Mammary epithelial cell (primary cell): ENCODE results near the gene DEPDC5.

ENCODE experiments used
- EZH2 ChIP-seq: IDR thresholded peaks from 2 replicates; pipeline ENCODE4 v1.6.1; 2012; ENCODE audit warnings: low read length, inconsistent platforms, borderline replicate concordance
- TF ChIP-seq, protein P1 (sequence below), 2 donors: IDR thresholded peaks in 1 of 2; conservative IDR thresholded peaks in 1 of 2; 2 replicates each; pipeline ENCODE4 v1.5.1; 2011 to 2012; ENCODE audit warnings: inconsistent platforms in 2 of 2, low read length in 2 of 2, mild to moderate bottlenecking in 2 of 2, control low read depth in 1 of 2, low read depth in 1 of 2; ENCODE audit not compliant: insufficient read depth in 1 of 2; ENCODE audit errors: extremely low read depth in 1 of 2

DNA sequence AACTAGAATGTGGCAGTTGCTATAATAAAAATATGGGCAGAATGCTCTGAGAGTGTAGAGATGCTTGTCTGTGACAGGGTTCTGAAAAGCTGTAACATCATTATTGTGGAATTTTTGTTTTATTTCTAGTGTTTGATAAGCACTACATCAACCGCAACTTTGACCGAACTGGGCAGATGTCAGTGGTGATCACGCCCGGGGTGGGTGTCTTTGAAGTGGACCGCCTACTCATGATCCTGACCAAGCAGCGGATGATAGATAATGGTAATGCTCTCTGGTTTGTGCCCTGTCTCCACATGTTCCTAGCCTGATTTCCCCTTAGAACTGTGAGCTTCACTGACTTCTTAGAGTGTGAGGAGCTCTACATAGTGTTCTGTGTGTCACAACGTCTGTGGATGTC is 48.8 kb downstream of the DEPDC5 start:
- TF ChIP-seq, protein P1, sequence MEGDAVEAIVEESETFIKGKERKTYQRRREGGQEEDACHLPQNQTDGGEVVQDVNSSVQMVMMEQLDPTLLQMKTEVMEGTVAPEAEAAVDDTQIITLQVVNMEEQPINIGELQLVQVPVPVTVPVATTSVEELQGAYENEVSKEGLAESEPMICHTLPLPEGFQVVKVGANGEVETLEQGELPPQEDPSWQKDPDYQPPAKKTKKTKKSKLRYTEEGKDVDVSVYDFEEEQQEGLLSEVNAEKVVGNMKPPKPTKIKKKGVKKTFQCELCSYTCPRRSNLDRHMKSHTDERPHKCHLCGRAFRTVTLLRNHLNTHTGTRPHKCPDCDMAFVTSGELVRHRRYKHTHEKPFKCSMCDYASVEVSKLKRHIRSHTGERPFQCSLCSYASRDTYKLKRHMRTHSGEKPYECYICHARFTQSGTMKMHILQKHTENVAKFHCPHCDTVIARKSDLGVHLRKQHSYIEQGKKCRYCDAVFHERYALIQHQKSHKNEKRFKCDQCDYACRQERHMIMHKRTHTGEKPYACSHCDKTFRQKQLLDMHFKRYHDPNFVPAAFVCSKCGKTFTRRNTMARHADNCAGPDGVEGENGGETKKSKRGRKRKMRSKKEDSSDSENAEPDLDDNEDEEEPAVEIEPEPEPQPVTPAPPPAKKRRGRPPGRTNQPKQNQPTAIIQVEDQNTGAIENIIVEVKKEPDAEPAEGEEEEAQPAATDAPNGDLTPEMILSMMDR (conservative IDR thresholded peaks at IDR 0.05 in 1 of 2, IDR thresholded peaks at IDR 0.05 in 1 of 2; ENCODE audit: extremely low read depth in 1 of 2, insufficient read depth in 1 of 2, low read depth in 1 of 2, low read length in 2 of 2) = no peak
- no peak for TF ChIP-seq EZH2
